ENCODE measurements around the gene WBP2. TPM values are rescaled to one million over a fixed set of nuclear protein-coding genes. Genes with fewer than 3 reads are reported as not detected.

Gene WBP2
- total and polyA plus RNA-seq, 2 of the 13 experiments (the other 11 are each of a cell fraction or from before 2014, with no cell fraction given) = 29.2 to 29.5 TPM

DNA sequence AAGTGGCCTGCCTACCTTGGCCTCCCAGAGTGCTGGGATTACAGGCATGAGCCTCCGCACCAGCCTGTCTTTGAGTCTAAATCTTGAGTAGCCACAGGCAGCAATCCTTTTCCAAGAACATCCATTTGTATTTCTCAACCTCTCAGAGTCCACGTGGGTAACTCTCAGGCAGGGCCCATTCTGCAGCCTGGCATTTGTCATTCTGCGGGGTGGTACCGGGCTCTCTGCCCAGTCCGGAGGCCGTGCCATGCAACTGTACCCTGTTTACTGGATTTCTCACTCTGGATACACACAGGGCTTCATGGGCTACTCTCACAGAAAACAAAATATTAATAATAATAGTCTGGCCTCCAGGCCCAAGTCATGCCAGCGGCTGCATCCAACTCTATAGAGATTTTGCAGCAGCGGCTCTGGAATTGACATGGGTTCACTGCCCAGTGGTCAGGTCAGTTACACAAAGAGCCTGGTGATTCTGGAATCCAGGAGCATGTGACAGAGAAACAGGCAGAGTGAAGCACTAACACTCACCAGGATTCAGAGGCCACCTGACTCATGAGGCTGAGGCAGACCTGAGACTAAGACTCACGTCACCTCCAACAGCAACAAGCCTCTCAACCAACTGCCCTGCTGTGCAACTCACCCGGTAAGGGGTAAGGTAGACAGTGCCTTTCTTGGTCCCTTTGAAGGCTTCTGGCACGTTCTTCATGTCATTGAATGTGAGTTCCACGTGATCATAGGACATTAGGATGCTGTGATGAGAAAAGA is 4.0 kb downstream of the WBP2 start:
- Histone ChIP-seq H3K4me1 (ENCODE audit: insufficient read depth, low read length) (peaks cover 54% of the 10 kb centered on the region), H4K20me1 (ENCODE audit: insufficient read depth, low read length) (peaks cover 6% of the 10 kb centered on the region; the same call in 1 of the 2 replicates), H3K9me3 (ENCODE audit: low read length) (no peaks in the 10 kb centered on the region), H3K4me3 (replicated peaks in 1 of 3; ENCODE audit: insufficient read depth in 1 of 3, low read depth in 2 of 3, low read length in 3 of 3) (no peak overlapping the region), H3K79me2 (ENCODE audit: insufficient read depth, low read length) (peaks cover 17% of the 10 kb centered on the region), H3K36me3 (replicated peaks in 1 of 2; ENCODE audit: control insufficient read depth in 1 of 2, insufficient read depth in 2 of 2, low read length in 2 of 2) (peaks cover 9 to 32% of the 10 kb centered on the region in 2 experiments), H3K27ac (ENCODE audit: extremely low read length, insufficient read depth, low read length) (no peak overlapping the region), H3K27me3 (ENCODE audit: control insufficient read depth in 1 of 2, insufficient read depth in 2 of 2, low read length in 2 of 2) (no peaks in the 10 kb centered on the region; a peak in 1 of 5 replicates), H3K4me2 (ENCODE audit: low read depth, low read length) (no peak overlapping the region), H3K9ac (ENCODE audit: insufficient read depth, low read depth, low read length) (no peak overlapping the region), H2AFZ (ENCODE audit: low read length) (no peak overlapping the region)
- no peak for TF ChIP-seq ZNF549 (CRISPR knock-in tag; IDR thresholded peaks at IDR 0.05)
- TF ChIP-seq ZNF451 (CRISPR knock-in tag; IDR thresholded peaks at IDR 0.05) = no peak
- TF ChIP-seq SRY (CRISPR knock-in tag; IDR thresholded peaks at IDR 0.05) = 0 out of 2 replicates have a peak, but pooled peaks have one; percentile 26
- TF ChIP-seq RXRB (CRISPR knock-in tag; IDR thresholded peaks at IDR 0.05; ENCODE audit: borderline replicate concordance) = no peak
- TF ChIP-seq, protein P1, sequence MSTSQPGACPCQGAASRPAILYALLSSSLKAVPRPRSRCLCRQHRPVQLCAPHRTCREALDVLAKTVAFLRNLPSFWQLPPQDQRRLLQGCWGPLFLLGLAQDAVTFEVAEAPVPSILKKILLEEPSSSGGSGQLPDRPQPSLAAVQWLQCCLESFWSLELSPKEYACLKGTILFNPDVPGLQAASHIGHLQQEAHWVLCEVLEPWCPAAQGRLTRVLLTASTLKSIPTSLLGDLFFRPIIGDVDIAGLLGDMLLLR (CRISPR knock-in tag; IDR thresholded peaks at IDR 0.05) = 0 out of 2 replicates have a peak, but pooled peaks have one; percentile 24
- DNase-seq (ENCODE audit: low spot score) (no peak), FAIRE-seq (no peak), ATAC-seq (no peak)
- 97% methylated on average over 11 of the region's 12 CpGs for WGBS (ENCODE audit: low lambda C conversion rate)
- POLR2A ChIA-PET = interaction anchor here (1.4 to 12.8 kb wide), 4 partner anchors 7 to 71 kb away, joined by 3 to 454 read pairs (median 118); partner anchors contain the start of gene TRIM47
- CTCF ChIA-PET (ENCODE audit: low intra/inter-chr PET ratio, low total read pairs) = no interaction called here
- intact Hi-C loops (cut with micrococcal nuclease; ENCODE audit: unreplicated experiment) (no loop called here), in situ Hi-C loops (cut with HindIII; ENCODE audit: extremely low pct_ligation_motif_present, low pct_unique_long_range_greater_than_20kb) (no loop called here)
- BruUV-seq (replicated peaks) = no TSS peak

DNA sequence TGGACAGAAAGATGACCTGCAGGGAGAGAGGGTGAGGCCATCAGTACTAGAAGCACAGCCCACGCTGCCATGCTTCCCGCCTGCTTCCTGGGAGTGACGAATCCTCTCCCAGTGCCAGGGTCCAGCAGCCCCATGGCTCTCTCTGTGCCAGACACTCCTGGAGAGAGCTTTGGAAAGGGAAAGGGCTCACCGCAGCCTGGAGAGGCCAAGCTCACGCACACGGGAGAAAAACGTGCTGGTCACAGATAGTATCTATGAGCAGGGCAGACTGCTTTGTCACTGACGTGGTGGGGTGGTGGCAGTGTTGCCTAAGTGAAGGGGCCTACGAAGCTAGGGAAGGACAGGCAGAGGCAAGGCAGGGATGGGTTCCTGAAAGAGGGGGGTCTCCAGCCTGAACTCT is 5.4 kb downstream of the WBP2 start:
- intact Hi-C loops (cut with micrococcal nuclease; ENCODE audit: unreplicated experiment) (no loop called here), in situ Hi-C loops (cut with HindIII; ENCODE audit: extremely low pct_ligation_motif_present, low pct_unique_long_range_greater_than_20kb) (no loop called here)
- H3K36me3 ChIP-seq (replicated peaks in 1 of 2; ENCODE audit: control insufficient read depth in 1 of 2, insufficient read depth in 2 of 2, low read length in 2 of 2) = peaks cover 9 to 34% of the 10 kb centered on the region in 2 experiments
- peaks cover 67% of the 10 kb centered on the region for H3K4me1 ChIP-seq (ENCODE audit: insufficient read depth, low read length)
- no peak for ATAC-seq
- ChIA-PET CTCF (ENCODE audit: low intra/inter-chr PET ratio, low total read pairs) (no interaction called here), POLR2A (interaction anchor here (0.6 to 7.7 kb wide), 11 partner anchors 9 to 180 kb away, joined by 3 to 229 read pairs (median 4); partner anchors contain the start of genes TRIM47, TRIM65 and UNK)
- no peak for DNase-seq (ENCODE audit: low spot score)
- WGBS (ENCODE audit: low lambda C conversion rate) = 97% methylated on average over 9 of the region's 9 CpGs
- H3K27ac ChIP-seq (ENCODE audit: extremely low read length, insufficient read depth, low read length) = no peak overlapping the region
- peaks cover 16% of the 10 kb centered on the region for H3K79me2 ChIP-seq (ENCODE audit: insufficient read depth, low read length)
- H4K20me1 ChIP-seq (ENCODE audit: insufficient read depth, low read length) = peaks cover 6% of the 10 kb centered on the region; the same call in 1 of the 2 replicates
- BruUV-seq (replicated peaks) = no TSS peak
- no peak overlapping the region for H3K4me3 ChIP-seq (replicated peaks in 1 of 3; ENCODE audit: insufficient read depth in 1 of 3, low read depth in 2 of 3, low read length in 3 of 3)
- no peaks in the 10 kb centered on the region for H3K9me3 ChIP-seq (ENCODE audit: low read length)
- no peak for FAIRE-seq
- no peak overlapping the region for H2AFZ ChIP-seq (ENCODE audit: low read length)
- no peak overlapping the region; the same call in 1 of the 2 replicates for H3K9ac ChIP-seq (ENCODE audit: insufficient read depth, low read depth, low read length)
- H3K27me3 ChIP-seq (ENCODE audit: control insufficient read depth in 1 of 2, insufficient read depth in 2 of 2, low read length in 2 of 2) = no peaks in the 10 kb centered on the region; a peak in 1 of 5 replicates
- no peak overlapping the region for H3K4me2 ChIP-seq (ENCODE audit: low read depth, low read length)
- 0 out of 2 replicates have a peak, but pooled peaks have one; percentile 2 for TF ChIP-seq ZNF563 (CRISPR knock-in tag; IDR thresholded peaks at IDR 0.05)
- peak; percentile 54; the same call in 1 of the 2 replicates for TF ChIP-seq ZBTB38 (CRISPR knock-in tag; IDR thresholded peaks at IDR 0.05)
- no peak for TF ChIP-seq NFIC (IDR thresholded peaks at IDR 0.05; ENCODE audit: low read length)
- no peak for TF ChIP-seq ZNF160 (CRISPR knock-in tag; IDR thresholded peaks at IDR 0.05)
- peak; percentile 34; the same call in 1 of the 2 replicates for TF ChIP-seq SALL1 (CRISPR knock-in tag; IDR thresholded peaks at IDR 0.05)
- TF ChIP-seq, protein P2, sequence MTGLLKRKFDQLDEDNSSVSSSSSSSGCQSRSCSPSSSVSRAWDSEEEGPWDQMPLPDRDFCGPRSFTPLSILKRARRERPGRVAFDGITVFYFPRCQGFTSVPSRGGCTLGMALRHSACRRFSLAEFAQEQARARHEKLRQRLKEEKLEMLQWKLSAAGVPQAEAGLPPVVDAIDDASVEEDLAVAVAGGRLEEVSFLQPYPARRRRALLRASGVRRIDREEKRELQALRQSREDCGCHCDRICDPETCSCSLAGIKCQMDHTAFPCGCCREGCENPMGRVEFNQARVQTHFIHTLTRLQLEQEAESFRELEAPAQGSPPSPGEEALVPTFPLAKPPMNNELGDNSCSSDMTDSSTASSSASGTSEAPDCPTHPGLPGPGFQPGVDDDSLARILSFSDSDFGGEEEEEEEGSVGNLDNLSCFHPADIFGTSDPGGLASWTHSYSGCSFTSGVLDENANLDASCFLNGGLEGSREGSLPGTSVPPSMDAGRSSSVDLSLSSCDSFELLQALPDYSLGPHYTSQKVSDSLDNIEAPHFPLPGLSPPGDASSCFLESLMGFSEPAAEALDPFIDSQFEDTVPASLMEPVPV (CRISPR knock-in tag; IDR thresholded peaks at IDR 0.05) = no peak
- TF ChIP-seq ZNF883 (CRISPR knock-in tag; IDR thresholded peaks at IDR 0.05; ENCODE audit: not compliant biosample characterization) = peak; percentile 41
- TF ChIP-seq, protein P3, sequence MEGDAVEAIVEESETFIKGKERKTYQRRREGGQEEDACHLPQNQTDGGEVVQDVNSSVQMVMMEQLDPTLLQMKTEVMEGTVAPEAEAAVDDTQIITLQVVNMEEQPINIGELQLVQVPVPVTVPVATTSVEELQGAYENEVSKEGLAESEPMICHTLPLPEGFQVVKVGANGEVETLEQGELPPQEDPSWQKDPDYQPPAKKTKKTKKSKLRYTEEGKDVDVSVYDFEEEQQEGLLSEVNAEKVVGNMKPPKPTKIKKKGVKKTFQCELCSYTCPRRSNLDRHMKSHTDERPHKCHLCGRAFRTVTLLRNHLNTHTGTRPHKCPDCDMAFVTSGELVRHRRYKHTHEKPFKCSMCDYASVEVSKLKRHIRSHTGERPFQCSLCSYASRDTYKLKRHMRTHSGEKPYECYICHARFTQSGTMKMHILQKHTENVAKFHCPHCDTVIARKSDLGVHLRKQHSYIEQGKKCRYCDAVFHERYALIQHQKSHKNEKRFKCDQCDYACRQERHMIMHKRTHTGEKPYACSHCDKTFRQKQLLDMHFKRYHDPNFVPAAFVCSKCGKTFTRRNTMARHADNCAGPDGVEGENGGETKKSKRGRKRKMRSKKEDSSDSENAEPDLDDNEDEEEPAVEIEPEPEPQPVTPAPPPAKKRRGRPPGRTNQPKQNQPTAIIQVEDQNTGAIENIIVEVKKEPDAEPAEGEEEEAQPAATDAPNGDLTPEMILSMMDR (CRISPR knock-in tag; IDR thresholded peaks at IDR 0.05) = peak; percentile 5; the same call in 1 of the 2 replicates

All from HepG2 (cell line).